ENCODE results near the gene RTCB. TPM values are rescaled to one million over a fixed set of nuclear protein-coding genes. Genes with fewer than 3 reads are reported as not detected.

Gene RTCB
- total RNA-seq, 1 donor from 2014 or later: 93.1 TPM

DNA sequence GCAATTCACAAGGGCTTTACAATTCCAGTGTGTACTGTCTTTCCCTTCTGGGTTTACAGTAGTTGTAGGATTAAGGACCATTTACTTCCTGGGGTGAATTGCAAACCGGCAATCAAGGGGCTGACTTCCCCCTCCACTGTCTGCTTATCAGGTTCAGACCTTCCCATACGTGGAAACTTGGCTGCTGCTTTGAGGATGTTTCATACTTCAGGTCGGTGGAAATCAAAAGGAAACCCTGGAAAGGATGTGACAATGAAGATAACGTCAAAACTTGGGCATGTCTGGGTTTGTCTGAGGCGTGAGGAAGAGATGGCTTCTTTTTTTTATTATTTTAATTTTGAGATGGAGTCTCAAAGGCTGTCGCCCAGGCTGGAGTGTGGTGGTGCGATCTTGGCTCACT lies 2.1 kb upstream of the RTCB start:
- no peak overlapping the region for H3K27ac Mint-ChIP-seq (ENCODE audit: unreplicated experiment)
- Histone ChIP-seq H2AFZ (ENCODE audit: low read depth, low read length) (no peak overlapping the region), H4K20me1 (ENCODE audit: insufficient read depth, low read length) (peaks cover 23% of the 10 kb centered on the region), H3K4me2 (ENCODE audit: low read length) (no peak overlapping the region), H3K27ac (ENCODE audit: low read depth, low read length) (no peak overlapping the region), H3K9ac (ENCODE audit: low read length) (no peak overlapping the region), H3K9me3 (ENCODE audit: insufficient read depth, low read depth, low read length) (no peaks in the 10 kb centered on the region), H3K79me2 (ENCODE audit: insufficient read depth, low read length) (peaks cover 28% of the 10 kb centered on the region), H3K4me3 (ENCODE audit: insufficient read depth, low read depth, low read length) (no peak overlapping the region), H3K27me3 (ENCODE audit: insufficient read depth, low read length) (peaks cover 12% of the 10 kb centered on the region), H3K36me3 (ENCODE audit: insufficient read depth, low read length) (no peaks in the 10 kb centered on the region), H3K4me1 (ENCODE audit: insufficient read depth, low read length) (peaks cover 11% of the 10 kb centered on the region)
- peaks cover 2% of the 10 kb centered on the region for H3K36me3 Mint-ChIP-seq (ENCODE audit: low read depth, unreplicated experiment)
- peaks cover 6% of the 10 kb centered on the region for H3K27me3 Mint-ChIP-seq (ENCODE audit: low read depth, unreplicated experiment)
- DNase-seq (ENCODE audit: low read depth) (no peak), FAIRE-seq (no peak)
- H3K9me3 Mint-ChIP-seq (ENCODE audit: unreplicated experiment): no peaks in the 10 kb centered on the region
- peaks cover 11% of the 10 kb centered on the region for H3K4me1 Mint-ChIP-seq (ENCODE audit: low read depth, unreplicated experiment)
- no peak for TF ChIP-seq EZH2 (IDR thresholded peaks at IDR 0.05; ENCODE audit: insufficient read depth, low read length)
- TF ChIP-seq, protein P1, sequence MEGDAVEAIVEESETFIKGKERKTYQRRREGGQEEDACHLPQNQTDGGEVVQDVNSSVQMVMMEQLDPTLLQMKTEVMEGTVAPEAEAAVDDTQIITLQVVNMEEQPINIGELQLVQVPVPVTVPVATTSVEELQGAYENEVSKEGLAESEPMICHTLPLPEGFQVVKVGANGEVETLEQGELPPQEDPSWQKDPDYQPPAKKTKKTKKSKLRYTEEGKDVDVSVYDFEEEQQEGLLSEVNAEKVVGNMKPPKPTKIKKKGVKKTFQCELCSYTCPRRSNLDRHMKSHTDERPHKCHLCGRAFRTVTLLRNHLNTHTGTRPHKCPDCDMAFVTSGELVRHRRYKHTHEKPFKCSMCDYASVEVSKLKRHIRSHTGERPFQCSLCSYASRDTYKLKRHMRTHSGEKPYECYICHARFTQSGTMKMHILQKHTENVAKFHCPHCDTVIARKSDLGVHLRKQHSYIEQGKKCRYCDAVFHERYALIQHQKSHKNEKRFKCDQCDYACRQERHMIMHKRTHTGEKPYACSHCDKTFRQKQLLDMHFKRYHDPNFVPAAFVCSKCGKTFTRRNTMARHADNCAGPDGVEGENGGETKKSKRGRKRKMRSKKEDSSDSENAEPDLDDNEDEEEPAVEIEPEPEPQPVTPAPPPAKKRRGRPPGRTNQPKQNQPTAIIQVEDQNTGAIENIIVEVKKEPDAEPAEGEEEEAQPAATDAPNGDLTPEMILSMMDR (IDR thresholded peaks at IDR 0.05; ENCODE audit: insufficient read depth, low read depth, low read length): no peak
- H3K4me3 Mint-ChIP-seq (ENCODE audit: unreplicated experiment): no peak overlapping the region

DNA sequence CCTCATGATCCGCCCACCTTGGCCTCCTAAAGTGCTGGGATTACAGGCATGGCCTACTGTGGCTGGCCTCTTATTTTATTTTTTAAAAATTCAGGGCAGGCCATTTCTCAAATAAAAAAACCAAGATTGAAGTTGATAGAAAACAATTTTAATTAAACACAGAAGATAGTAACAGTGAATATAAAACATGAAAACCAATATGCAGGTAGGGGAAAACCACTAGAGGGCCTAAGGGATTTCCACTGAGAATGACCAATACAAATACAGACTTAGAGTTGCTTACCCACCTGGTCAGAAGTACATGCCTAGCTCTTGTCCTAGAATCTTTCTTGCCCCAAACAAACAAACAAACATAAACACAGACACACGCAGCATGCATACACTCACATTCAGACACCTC lies 1.7 kb upstream of the RTCB start:
- H3K36me3 ChIP-seq (ENCODE audit: insufficient read depth, low read length): peaks cover under 1% of the 10 kb centered on the region
- Mint-ChIP-seq H3K36me3 (ENCODE audit: low read depth, unreplicated experiment) (peaks cover 2% of the 10 kb centered on the region), H3K4me3 (ENCODE audit: unreplicated experiment) (no peak overlapping the region), H3K27ac (ENCODE audit: unreplicated experiment) (no peak overlapping the region), H3K27me3 (ENCODE audit: low read depth, unreplicated experiment) (peaks cover 6% of the 10 kb centered on the region), H3K4me1 (ENCODE audit: low read depth, unreplicated experiment) (peaks cover 11% of the 10 kb centered on the region), H3K9me3 (ENCODE audit: unreplicated experiment) (no peaks in the 10 kb centered on the region)
- DNase-seq (ENCODE audit: low read depth): peak; percentile 8
- H3K4me3 ChIP-seq (ENCODE audit: insufficient read depth, low read depth, low read length): no peak overlapping the region
- H3K4me2 ChIP-seq (ENCODE audit: low read length): no peak overlapping the region
- peaks cover 33% of the 10 kb centered on the region for H3K79me2 ChIP-seq (ENCODE audit: insufficient read depth, low read length)
- no peak overlapping the region for H3K27ac ChIP-seq (ENCODE audit: low read depth, low read length)
- H3K4me1 ChIP-seq (ENCODE audit: insufficient read depth, low read length): peaks cover 11% of the 10 kb centered on the region
- H2AFZ ChIP-seq (ENCODE audit: low read depth, low read length): no peak overlapping the region
- H3K9ac ChIP-seq (ENCODE audit: low read length): no peak overlapping the region
- H3K9me3 ChIP-seq (ENCODE audit: insufficient read depth, low read depth, low read length): no peaks in the 10 kb centered on the region
- H3K27me3 ChIP-seq (ENCODE audit: insufficient read depth, low read length): peaks cover 12% of the 10 kb centered on the region
- H4K20me1 ChIP-seq (ENCODE audit: insufficient read depth, low read length): peaks cover 27% of the 10 kb centered on the region
- TF ChIP-seq EZH2 (IDR thresholded peaks at IDR 0.05; ENCODE audit: insufficient read depth, low read length): no peak
- TF ChIP-seq, protein P1 (IDR thresholded peaks at IDR 0.05; ENCODE audit: insufficient read depth, low read depth, low read length): peak; percentile 65
- FAIRE-seq: no peak

DNA sequence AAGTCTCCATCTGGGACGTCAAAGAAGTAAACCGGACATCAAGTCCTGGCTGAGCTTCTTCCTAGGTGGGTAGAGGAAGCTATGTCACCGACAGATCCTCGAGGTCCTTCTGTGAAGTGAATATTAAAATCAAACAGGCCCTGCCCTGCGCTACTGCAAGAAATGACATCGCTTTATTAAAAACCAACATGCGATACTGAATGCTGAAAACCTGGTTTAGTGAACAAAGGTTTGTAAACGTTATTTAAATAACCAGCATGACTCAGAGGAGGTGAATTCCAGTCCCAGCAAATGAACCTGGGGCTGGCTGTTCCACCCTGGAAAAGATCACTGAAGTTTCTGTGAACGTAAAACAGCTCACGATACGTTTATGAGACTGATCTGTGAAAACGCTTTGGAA lies 645 bp downstream of the RTCB start:
- no peak for FAIRE-seq
- peaks cover 11% of the 10 kb centered on the region for H3K4me1 Mint-ChIP-seq (ENCODE audit: low read depth, unreplicated experiment)

More for the DNA sequence above, 645 bp downstream of the RTCB start:
- H3K27ac ChIP-seq (ENCODE audit: low read depth, low read length): peak overlapping the region; percentile 82
- peak overlapping the region; percentile 96 for H3K9ac ChIP-seq (ENCODE audit: low read length)
- Mint-ChIP-seq H3K36me3 (ENCODE audit: low read depth, unreplicated experiment) (peaks cover 3% of the 10 kb centered on the region), H3K9me3 (ENCODE audit: unreplicated experiment) (no peaks in the 10 kb centered on the region), H3K4me3 (ENCODE audit: unreplicated experiment) (peak overlapping the region; percentile 98), H3K27ac (ENCODE audit: unreplicated experiment) (peak overlapping the region; percentile 67), H3K27me3 (ENCODE audit: low read depth, unreplicated experiment) (no peaks in the 10 kb centered on the region)
- H3K4me2 ChIP-seq (ENCODE audit: low read length): peak overlapping the region; percentile 96
- H3K27me3 ChIP-seq (ENCODE audit: insufficient read depth, low read length): peaks cover under 1% of the 10 kb centered on the region
- peak overlapping the region; percentile 89 for H3K4me3 ChIP-seq (ENCODE audit: insufficient read depth, low read depth, low read length)
- no peaks in the 10 kb centered on the region for H3K9me3 ChIP-seq (ENCODE audit: insufficient read depth, low read depth, low read length)
- H3K36me3 ChIP-seq (ENCODE audit: insufficient read depth, low read length): peaks cover 23% of the 10 kb centered on the region
- peak overlapping the region; percentile 83 for H2AFZ ChIP-seq (ENCODE audit: low read depth, low read length)
- peaks cover 51% of the 10 kb centered on the region for H3K79me2 ChIP-seq (ENCODE audit: insufficient read depth, low read length)
- DNase-seq (ENCODE audit: low read depth): peak; percentile 45
- TF ChIP-seq EZH2 (IDR thresholded peaks at IDR 0.05; ENCODE audit: insufficient read depth, low read length): no peak
- TF ChIP-seq, protein P1 (IDR thresholded peaks at IDR 0.05; ENCODE audit: insufficient read depth, low read depth, low read length): no peak
- peaks cover 44% of the 10 kb centered on the region for H4K20me1 ChIP-seq (ENCODE audit: insufficient read depth, low read length)
- peaks cover 11% of the 10 kb centered on the region for H3K4me1 ChIP-seq (ENCODE audit: insufficient read depth, low read length)

Data from astrocyte (in vitro differentiated cells and primary cell).